ENCODE results near the gene GCC1.

GCC1 gene, protein sequence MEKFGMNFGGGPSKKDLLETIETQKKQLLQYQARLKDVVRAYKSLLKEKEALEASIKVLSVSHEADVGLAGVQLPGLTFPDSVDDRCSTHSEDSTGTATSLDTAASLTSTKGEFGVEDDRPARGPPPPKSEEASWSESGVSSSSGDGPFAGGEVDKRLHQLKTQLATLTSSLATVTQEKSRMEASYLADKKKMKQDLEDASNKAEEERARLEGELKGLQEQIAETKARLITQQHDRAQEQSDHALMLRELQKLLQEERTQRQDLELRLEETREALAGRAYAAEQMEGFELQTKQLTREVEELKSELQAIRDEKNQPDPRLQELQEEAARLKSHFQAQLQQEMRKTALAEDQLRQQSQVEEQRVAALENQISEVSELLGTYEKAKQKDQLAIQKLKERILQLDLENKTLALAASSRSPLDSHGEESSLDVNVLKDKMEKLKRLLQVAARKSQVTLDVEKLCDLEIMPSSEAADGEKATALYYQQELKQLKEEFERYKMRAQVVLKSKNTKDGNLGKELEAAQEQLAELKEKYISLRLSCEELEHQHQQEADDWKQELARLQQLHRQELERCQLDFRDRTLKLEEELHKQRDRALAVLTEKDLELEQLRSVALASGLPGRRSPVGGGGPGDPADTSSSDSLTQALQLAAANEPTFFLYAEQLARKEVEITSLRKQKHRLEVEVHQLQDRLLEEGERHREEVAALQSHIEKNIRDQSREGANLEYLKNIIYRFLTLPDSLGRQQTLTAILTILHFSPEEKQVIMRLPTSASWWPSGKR

DNA sequence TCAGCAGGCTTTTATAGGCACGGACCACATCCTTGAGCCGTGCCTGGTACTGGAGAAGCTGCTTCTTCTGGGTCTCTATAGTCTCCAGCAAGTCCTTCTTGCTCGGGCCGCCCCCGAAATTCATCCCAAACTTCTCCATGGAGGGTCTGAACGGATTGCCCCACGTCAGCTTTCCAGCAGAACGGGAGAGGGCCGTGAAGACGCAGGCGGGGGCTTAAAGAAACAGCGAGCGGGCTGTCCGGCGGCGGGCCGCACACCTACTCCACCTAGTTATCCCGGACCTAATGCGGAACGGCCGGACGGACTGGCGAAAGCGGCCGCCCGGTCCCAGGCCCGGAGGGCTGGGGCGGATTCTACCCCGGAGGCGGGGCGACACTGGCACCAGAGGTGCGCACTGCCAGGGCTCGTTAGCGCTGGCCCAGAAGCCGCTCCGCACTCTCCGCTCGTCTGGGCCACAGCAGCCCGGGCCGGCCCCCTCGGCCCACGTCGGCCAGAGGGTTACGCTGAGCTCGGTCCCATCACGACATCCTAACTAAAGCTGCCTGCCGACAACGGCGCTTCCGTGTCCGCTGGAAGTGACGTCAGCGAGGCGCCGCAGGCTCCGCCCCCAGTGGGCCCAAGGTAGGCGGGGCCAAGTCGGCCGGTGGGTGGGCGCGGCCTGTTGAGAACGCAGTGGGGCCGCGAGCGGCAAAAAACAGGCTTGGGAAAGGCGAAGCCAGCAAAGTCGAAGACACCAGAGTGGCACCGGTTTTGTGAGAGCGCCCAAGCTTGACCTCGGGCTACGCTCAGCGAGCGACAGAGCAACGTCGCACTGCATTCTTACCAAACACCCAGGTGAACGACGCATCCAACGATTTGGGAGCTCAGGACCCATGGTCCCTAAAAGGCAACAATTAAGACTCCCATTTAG, at the start of gene GCC1:
GCC1 (minus strand) TSS at position 553 of the 910 bp plus-strand sequence; CDS start at position 139, 414 bp downstream.
- Histone ChIP-seq H3K4me3 (peak within 1 kb of the TSS; percentile 93), H3K27ac (peak within 1 kb of the TSS; percentile 76 to 93)
- peak; percentile 94 for DNase-seq (ENCODE audit: low spot score)
- TF ChIP-seq, protein P1, sequence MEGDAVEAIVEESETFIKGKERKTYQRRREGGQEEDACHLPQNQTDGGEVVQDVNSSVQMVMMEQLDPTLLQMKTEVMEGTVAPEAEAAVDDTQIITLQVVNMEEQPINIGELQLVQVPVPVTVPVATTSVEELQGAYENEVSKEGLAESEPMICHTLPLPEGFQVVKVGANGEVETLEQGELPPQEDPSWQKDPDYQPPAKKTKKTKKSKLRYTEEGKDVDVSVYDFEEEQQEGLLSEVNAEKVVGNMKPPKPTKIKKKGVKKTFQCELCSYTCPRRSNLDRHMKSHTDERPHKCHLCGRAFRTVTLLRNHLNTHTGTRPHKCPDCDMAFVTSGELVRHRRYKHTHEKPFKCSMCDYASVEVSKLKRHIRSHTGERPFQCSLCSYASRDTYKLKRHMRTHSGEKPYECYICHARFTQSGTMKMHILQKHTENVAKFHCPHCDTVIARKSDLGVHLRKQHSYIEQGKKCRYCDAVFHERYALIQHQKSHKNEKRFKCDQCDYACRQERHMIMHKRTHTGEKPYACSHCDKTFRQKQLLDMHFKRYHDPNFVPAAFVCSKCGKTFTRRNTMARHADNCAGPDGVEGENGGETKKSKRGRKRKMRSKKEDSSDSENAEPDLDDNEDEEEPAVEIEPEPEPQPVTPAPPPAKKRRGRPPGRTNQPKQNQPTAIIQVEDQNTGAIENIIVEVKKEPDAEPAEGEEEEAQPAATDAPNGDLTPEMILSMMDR (IDR thresholded peaks at IDR 0.05) = no peak

DNA sequence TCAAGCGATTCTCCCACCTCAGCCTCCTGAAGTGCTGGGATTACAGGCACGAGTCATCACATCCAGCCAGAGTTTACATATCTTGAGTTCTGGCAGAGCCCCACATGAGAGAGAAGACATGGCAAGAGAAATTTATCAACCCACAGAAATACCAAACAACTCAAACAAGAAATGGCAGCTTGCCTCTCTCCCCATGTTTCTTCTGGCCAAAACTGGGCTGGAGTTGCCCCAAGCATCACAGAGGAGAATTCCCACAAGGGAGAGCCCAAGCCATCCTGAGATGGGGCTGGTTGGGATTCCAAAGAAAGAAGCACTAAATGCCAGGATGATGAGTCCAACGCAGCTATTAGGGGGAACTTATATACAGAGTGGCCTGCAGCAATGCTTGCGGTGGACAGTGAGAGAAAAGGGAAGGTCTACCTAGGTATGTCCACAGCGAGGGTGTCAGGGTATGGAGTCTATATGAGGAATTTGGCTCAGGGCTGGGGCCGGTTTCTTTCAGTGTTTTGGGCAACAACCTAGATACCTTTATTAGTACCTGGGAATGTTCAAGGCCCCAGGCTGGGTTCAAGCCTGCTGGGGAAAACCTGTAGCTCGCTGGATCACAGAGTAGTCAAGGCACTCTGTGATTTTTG, 47.0 kb upstream of the GCC1 start:
- no peak overlapping the region for H3K27ac ChIP-seq
- no peak overlapping the region for H3K4me3 ChIP-seq
- no peak for DNase-seq (ENCODE audit: low spot score)
- TF ChIP-seq, protein P1 (IDR thresholded peaks at IDR 0.05) = no peak

DNA sequence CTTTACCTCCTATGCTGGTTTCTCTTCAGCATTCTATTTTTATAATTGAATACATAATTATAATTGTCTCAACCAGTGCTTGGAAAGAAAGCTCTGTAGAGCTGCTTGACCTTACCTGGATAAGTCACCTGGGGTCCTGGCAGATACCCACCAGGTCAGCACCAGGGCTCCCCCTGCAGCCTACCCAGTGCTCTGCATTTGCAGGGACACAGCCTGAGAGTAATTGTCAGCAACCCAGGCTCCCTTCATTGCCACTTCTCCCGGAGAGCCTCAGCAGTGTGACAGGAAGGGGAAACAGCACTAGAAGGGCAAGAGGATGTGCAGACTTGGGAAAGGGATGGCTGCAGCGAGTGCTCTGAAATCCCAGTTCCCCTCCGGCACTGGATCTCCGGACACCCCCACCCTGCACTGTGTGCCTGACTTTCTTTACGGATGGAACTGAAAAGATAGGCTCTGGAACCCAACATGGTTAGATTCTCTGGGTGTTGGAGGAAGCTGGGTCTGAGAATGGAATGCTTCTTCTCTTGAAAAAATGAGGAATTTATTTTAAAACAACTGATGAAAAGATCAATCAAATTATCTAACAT, 44.0 kb upstream of the GCC1 start:
- H3K27ac ChIP-seq = no peak overlapping the region
- DNase-seq (ENCODE audit: low spot score) = no peak
- TF ChIP-seq, protein P1 (IDR thresholded peaks at IDR 0.05) = no peak
- no peak overlapping the region for H3K4me3 ChIP-seq

DNA sequence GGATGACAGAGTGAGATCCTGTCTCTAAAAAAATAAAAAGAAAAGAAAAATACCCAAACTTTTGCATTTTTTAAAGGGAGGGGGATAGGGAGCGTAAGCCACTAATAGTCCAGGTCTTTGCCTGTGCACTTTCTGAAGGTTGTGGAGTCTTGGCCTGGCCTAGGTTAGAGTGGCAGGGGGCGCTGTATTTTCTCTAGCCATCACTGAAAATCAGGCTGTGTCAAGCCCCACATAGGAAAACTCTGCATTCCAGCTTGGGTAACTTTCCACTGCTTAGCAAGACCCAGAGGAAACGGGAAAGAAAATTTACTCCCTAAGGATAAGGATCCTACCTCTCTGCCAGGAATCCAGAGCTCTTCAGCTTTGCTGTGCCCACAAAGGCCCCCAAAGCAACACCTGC, 43.0 kb upstream of the GCC1 start:
- DNase-seq (ENCODE audit: low spot score) = no peak
- no peak overlapping the region for H3K4me3 ChIP-seq
- TF ChIP-seq, protein P1 (IDR thresholded peaks at IDR 0.05) = no peak
- H3K27ac ChIP-seq = no peak overlapping the region

DNA sequence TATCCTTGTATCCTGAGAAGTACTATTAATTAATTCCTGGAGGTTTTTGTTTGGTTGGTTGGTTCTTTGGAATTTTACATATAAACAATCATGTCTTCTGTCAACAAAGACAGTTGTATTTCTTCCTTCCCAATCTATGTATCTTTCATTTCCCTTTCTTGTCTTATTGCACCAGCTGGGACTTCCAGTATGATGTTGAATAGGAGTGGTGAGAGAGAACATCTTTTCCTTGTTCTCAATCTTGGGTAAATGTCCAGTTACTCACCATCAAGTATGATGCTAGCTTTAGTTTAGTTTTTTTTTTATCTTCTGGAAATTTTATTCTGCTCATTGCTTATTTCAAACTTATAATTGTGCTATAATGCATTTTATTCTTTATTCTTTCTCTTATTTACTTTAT, 39.9 kb upstream of the GCC1 start:
- TF ChIP-seq, protein P1 (IDR thresholded peaks at IDR 0.05) = no peak
- Histone ChIP-seq H3K4me3 (no peak overlapping the region), H3K27ac (no peak overlapping the region)
- no peak for DNase-seq (ENCODE audit: low spot score)

All from coronary artery (tissue), 2 donors.